HG02884 (cell line): ENCODE measurements around the gene QRICH2.
"Not testable (repeated sequence)": the region's sequence is repeated elsewhere in the genome, so short reads cannot be mapped to it uniquely, and the experiment has no call there.

ENCODE experiments used
- ATAC-seq: cut with Tn5 transposase; IDR thresholded peaks from one replicate; pipeline ENCODE4 v1.9.1; 2021; ENCODE audit warnings: mild to moderate bottlenecking, moderate library complexity; ENCODE audit not compliant: unreplicated experiment

The QRICH2 gene

GRCh38 chr17:76252040-76252954 lies 55.8 kb downstream of the QRICH2 start:
- ATAC-seq, result no peak

- no peak for ATAC-seq
Measured at GRCh38 chr17:76251478-76252039, 56.5 kb downstream of the QRICH2 start.

- ATAC-seq, result no peak
Measured at GRCh38 chr17:76250141-76250540, 57.9 kb downstream of the QRICH2 start.

- no peak for ATAC-seq
Measured at GRCh38 chr17:76248013-76248782, 59.9 kb downstream of the QRICH2 start.

GRCh38 chr17:76247304-76247703 lies 60.8 kb downstream of the QRICH2 start:
- ATAC-seq, result no peak

GRCh38 chr17:76246080-76247066 lies 61.7 kb downstream of the QRICH2 start:
- peak; percentile 89 for ATAC-seq

GRCh38 chr17:76244721-76245120 lies 63.4 kb downstream of the QRICH2 start:
- ATAC-seq, result not testable (repeated sequence)

- no peak for ATAC-seq
Measured at GRCh38 chr17:76243826-76244679, 64.0 kb downstream of the QRICH2 start.

GRCh38 chr17:76241691-76242255 lies 66.3 kb downstream of the QRICH2 start:
- ATAC-seq, result no peak

- ATAC-seq, result no peak
Measured at GRCh38 chr17:76241204-76241538, 66.9 kb downstream of the QRICH2 start.

GRCh38 chr17:76240461-76241203 lies 67.4 kb downstream of the QRICH2 start, which contains the start of gene RNF157:
TSS of gene RNF157 (minus strand) at chr17:76240493. CDS start at chr17:76240240, 253 bp downstream.
- no peak for ATAC-seq

- no peak for ATAC-seq
Measured at GRCh38 chr17:76239538-76240274, 68.4 kb downstream of the QRICH2 start.

- no peak for ATAC-seq
Measured at GRCh38 chr17:76238847-76239537, 69.1 kb downstream of the QRICH2 start.

- no peak for ATAC-seq
Measured at GRCh38 chr17:76237859-76238313, 70.2 kb downstream of the QRICH2 start.

GRCh38 chr17:76236603-76237002 lies 71.5 kb downstream of the QRICH2 start:
- ATAC-seq, result no peak

- no peak for ATAC-seq
Measured at GRCh38 chr17:76235883-76236282, 72.2 kb downstream of the QRICH2 start.

GRCh38 chr17:76234354-76234679 lies 73.8 kb downstream of the QRICH2 start:
- no peak for ATAC-seq
